ENCODE measurements around the gene TRIM75.

DNA sequence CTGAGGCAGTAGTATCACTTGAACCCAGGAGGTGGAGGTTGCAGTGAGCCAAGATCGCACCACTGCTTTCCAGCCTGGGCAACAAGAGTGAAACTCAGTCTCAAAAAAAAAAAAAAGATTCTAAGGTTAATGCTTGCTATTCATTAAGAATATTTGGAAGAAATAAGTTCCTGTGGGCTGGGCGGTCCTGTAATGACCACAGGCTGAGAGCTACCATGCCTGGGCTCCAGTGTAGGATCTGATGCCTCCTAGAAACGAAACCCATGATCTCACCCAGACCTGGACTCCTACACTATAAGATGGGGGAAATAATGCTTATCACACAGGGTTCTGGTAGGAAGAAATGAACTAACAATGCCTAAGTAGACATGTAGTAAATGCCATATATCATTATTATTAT, 41.2 kb downstream of the TRIM75 start:
- TF ChIP-seq MXI1 (IDR thresholded peaks at IDR 0.05; ENCODE audit: low read depth, low read length) = no peak
- TF ChIP-seq, protein P1, sequence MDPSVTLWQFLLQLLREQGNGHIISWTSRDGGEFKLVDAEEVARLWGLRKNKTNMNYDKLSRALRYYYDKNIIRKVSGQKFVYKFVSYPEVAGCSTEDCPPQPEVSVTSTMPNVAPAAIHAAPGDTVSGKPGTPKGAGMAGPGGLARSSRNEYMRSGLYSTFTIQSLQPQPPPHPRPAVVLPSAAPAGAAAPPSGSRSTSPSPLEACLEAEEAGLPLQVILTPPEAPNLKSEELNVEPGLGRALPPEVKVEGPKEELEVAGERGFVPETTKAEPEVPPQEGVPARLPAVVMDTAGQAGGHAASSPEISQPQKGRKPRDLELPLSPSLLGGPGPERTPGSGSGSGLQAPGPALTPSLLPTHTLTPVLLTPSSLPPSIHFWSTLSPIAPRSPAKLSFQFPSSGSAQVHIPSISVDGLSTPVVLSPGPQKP (IDR thresholded peaks at IDR 0.05; ENCODE audit: low read depth, low read length) = no peak
- TF ChIP-seq CTCF (IDR thresholded peaks at IDR 0.05 in 2 of 3, conservative IDR thresholded peaks at IDR 0.05 in 1 of 3; ENCODE audit: control insufficient read depth in 2 of 3, extremely low read depth in 1 of 3, insufficient read depth in 1 of 3, low read depth in 3 of 3, low read length in 3 of 3) = no peak
- TF ChIP-seq JUND (IDR thresholded peaks at IDR 0.05; ENCODE audit: low read depth, low read length) = no peak
- TF ChIP-seq USF1 (IDR thresholded peaks at IDR 0.05; ENCODE audit: borderline replicate concordance, extremely low read length, insufficient read depth, low read depth, low read length) = no peak
- TF ChIP-seq MTA2 (IDR thresholded peaks at IDR 0.05; ENCODE audit: low read depth) = no peak
- TF ChIP-seq TAF1 (IDR thresholded peaks at IDR 0.05; ENCODE audit: borderline replicate concordance, low read depth, low read length) = no peak

Data from GM12878 (cell line).